Measurements from ENCODE around the gene ACTA1.
"Not testable (repeated sequence)": the region's sequence is repeated elsewhere in the genome, so short reads cannot be mapped to it uniquely, and the experiment has no call there.

ACTA1 gene

DNA sequence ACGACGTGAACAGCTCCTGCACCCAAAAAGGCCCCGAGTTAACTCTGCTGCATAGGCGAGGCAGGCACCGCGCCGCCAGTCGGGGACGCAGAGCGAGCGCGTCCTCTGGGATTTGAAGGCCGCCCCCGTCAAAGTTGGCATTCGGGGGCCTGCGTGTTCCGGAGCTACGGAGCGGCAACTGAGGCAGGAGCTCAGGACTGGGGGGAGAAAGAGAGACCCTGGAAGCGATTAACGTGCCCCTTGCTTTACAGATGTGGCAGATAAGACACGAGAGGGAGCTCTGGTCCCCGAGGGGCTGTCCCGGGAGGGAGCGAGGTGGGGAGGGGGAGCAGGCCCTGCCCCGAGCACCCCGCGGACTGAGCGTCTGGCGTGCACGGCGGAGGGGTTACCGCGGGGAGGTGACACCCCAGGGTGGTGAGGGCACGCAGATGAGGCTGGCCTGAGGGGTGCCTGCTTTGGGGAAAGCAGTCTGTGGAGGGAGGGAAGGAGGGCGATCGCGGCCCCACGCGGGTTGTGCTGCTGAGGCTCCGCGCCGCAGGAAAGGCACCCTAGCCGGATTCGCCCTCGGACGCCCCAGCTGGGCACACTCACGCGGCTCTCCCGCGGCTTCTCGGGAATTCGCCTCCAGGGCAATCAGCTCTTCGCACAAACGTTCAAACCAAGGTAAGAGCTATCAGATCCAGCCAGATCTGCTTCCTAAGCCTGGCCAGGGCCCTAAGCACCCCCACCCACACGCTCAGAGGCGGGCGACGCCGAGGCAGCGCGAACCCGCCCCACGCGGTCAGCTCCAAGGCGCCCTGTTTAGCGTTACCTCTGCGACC lies 26.5 kb downstream of the ACTA1 start:
- no peak for DNase-seq

DNA sequence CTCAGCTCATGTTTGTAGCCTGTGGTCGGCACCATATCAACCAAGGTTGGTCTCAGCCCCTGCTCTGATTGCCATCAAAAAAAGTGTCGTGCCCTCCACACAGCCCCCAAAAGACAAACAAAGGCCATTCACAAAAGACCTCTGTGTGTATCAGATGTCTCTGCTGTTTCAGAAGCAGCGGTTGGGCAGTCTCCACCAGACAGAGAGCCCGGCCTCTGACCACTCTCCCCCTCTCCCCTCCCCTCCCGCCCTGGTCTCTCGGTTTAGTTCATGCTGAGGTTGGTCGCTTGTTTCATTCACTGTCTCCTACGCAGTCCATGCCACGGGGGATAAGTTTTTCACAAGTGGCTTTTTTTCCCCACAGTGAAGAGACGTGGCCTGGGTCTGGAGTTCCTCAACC lies 27.1 kb downstream of the ACTA1 start:
- no peak for DNase-seq

DNA sequence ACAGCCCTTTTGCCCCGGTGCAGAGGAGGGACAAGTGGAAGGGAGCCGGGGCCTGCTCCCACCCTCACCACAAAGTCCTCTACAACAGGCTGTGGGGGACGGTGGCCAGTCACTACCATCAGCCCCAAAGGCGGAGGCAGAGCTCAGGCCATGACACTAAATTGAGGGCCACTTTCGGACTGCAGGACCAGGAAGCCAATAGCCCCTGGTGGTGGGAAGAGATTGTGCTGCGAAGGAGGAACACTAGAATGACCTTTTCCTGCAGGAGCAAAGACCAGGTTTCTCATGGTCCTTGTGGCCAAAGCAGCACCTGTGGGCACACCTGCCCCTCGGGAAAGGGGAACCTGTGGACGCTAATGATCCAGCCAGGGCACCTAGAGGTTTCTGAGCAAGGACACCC lies 30.3 kb downstream of the ACTA1 start:
- no peak for DNase-seq

DNA sequence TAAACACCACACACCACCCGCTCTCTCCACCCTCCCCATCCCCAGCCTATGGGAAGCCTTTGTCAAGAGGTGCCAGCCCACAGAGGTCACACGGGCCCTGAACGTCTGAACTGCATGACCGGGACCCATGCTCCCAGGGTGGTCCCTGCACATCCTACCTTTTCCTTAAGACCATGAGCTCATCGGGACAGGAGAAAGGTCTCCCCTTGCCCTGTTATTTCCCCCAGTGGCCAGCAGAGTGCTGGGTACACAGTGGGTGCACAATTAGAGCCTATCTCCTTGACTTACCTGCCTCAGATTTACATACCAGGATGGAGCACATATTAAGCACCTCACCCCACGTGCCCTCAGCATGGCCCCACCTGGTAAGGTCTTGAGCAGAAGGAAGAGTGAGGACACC lies 30.9 kb downstream of the ACTA1 start:
- no peak for DNase-seq

DNA sequence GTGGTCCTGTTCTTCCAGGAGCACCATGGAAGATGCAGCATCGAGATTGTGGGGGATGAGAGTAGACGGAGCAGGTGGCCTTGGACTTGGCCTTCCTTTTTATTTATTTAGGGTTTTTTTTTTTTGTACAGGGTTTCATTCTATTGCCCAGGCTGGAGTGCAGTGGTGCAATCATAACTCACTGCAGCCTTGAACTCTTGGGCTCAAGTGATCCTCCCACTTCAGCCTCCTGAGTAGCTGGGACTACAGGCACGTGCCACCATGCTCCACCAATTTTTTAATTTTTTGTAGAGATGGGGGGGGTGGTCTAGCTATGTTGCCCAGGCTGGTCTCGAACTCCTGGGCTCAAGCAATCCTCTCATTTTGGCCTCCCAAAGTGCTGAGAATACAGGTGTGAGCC lies 31.6 kb downstream of the ACTA1 start:
- DNase-seq: not testable (repeated sequence)

DNA sequence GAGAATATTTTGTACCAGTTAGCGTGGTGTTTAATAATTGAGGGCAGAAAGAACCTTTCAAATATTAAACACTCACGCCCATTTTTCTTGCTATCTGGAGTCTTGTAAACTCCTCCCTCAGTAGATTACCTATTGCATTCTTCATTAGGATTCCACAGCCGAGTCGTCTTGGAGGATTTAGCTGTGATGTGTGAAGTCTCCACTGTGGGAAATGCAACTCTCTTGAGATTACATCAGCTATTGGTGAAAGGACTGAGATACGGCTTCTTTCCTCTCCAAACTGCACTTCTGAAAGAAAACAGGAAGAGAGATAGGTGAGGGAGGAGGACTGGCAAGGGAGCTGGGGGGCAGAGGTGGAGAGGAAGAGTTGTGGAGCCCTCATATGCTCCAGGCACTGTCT lies 36.1 kb downstream of the ACTA1 start:
- DNase-seq: no peak

DNA sequence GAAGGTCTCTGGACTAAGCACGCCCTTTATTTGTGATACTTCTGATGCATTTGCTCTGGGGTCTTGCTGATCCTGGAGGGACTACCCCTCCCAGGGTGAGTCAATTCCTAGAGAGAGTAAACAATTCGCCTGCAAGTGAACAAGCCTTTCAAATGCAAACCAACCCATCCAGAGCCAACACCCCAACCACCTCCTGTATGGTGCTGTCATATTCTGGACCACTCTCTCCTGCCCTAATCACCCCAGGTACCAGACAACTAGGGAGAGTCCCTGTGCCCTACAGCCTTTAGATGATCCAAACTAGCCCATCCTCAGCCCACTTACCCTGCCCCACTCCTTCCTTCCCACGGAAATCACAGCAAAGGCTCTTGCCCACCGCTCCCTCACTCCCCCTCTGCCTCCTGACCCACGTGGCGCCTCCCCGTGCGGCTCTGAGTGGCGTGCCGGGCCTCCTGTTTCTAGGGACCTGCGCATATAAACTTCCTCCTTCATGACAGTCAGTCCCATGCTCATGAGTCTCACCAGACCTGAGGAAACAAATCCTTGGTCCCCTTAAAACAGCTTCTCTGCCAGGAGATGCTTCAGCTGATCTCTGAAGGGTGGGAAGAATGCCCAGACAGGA lies 37.2 kb downstream of the ACTA1 start:
- DNase-seq: no peak

DNA sequence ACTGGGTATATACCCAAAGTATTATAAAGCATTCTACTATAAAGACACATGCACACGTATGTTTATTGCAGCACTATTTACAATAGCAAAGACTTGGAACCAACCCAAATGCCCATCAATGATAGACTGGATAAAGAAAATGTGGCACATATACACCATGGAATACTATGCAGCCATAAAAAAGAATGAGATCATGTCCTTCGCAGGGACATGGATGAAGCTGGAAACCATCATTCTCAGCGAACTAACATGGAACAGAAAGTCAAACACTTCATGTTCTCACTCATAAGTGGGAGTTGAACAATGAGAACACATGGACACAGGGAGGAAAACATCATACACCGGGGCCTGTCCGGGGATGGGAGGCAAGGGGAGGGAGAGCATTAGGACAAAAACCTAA lies 39.4 kb downstream of the ACTA1 start:
- DNase-seq: not testable (repeated sequence)

DNA sequence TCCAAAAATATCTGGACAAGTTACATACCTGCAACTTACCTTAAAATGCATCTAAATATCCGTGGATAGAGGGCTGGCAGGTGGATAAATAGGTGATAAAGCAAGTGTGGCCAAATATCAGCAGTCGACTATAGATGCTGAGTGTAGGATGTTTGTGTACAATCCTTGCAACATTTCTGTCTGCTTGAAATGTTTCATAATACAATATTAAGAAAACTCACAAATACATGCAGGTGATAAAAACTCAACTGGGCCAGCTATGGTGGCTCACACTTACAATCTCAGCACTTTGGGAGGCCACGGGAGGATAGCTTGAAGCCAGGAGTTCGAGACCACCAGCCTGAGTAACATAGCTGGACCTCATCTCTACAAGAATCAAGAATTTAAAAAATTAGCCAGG lies 41.0 kb downstream of the ACTA1 start:
- DNase-seq: no peak

DNA sequence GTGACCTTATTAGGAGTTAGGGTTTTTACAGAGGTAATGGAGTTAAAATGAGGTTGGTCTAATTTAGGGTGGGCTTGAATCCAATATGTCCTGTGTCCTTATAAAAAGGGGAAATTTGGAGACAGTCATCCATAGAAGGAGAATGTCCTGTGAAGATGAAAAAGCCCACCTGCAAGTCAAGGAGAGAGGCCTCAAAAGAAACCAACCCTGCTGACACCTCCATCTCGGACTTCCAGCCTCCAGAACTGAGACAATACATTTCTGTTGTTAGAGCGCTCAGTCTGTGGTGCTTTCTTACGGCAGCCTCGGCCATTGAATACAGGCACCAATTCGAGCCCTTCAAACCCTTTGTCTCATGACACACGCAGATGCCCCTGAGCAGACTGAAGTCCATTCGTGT lies 43.8 kb downstream of the ACTA1 start:
- DNase-seq: no peak

DNA sequence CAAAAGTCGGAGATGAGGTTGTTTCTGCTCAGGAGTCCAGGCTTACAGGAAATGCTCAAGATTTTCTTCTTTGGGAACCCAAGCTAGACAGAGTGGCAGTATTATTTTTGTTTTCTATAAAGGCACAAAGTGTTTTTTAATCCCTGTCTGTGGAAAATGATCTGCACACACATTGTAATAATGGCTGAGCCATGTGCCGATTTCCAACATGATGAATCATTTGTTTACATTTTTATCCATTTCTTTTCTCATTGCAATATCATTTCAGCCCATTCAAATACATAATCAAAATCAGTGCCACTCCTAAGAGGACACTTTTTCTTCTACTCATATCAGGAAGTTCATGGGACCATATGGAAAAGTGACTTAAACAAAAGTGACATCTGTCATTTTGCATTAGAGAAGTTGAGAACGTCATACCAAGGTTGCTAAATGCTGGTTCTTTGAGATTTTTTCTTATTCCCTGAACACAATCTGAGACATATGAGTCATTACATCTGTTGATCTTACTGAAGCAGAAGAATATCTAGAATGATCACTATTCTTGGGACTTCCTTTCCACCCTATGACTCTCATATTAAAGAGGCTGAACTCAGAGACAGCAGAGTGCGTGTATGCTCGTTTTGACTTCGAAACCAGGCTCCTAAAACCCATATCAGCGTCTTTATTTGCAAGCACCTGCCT lies 44.9 kb downstream of the ACTA1 start:
- peak; percentile 10 for DNase-seq

DNA sequence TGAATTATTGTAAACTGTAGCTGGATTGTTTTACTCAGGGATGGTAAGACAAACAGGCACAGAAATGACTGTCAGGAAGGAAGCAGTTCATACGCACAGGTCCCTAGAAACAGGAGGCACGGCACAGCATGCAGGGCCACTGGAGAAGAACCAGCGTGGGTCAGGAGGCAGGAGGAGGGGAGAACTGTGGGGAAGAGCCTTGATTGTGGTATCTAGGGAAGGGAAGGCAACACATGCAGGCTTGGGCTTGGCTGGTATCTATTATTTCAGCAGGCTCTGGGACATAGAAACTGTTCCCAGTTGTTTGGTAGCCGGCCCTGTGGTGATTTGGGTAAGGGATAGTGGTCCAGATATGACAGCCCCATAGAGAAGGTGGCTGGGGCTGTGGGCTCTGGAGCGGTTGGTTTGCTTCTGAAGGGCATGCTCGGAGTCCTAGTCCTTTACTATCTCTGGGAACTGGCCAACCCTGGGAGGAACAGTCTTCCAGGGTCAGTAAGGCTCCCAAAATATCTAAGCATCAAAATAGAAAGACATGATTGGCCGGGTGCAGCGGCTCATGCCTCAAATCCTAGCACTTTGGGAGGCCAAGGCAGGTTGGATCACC lies 47.9 kb downstream of the ACTA1 start:
- DNase-seq: no peak

DNA sequence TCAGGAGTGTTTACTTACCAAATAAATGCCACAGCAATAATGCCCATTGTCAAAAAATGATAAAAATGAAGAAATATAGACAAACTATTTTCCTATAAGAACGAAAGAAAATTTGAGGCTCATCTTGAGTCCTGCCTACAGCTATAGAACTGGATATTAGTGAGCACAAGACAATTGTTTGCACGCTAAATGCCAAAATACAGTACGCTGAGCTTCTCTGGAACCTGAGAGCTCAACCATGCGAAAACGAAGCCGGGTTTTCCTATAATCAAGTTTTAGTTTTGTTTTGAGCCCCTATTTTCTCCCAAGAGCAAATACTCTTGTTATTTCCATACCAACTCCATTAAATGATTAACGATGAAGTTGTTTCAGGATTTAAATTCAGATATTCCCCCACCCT lies 49.1 kb downstream of the ACTA1 start:
- no peak for DNase-seq

DNA sequence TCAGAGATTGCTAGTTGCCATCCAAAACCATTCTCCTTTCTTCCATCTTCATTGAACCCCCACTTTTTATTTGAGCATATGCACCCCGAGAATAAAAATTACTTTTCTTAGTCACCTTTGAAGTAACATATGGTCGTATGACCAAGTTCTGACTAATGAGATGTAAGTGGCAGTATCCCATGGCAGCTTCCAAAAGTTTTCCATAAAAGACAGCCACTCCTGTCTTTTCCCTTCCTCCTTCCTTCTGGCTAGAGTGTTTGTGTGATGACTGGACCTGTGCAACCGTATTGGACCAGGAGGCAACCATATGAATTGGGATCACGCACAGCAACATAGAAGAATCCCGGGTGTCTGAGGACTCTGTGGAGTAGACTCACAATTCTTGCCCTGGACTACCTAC lies 49.9 kb downstream of the ACTA1 start:
- no peak for DNase-seq

DNA sequence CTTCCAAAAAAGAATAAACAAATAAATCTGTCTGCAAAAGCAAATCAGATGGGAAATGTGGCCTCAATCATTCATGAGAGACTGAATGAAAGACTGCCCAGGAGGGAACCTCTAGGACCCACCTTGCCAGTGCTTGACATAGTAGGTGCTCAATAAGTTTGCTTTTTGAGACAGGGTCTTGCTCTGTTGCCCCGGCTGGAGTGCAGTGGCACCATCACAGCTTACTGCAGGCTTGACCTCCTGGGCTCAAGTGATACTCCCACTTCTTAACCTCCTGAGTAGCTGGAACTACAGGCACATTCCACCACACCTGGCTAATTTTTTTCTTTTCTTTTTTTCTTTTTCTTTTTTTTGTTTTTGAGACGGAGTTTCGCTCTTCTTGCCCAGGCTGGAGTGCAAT lies 50.7 kb downstream of the ACTA1 start:
- DNase-seq: no peak

Data from fibroblast of upper back skin (primary cell).